ENCODE data around the gene FGG.

DNA sequence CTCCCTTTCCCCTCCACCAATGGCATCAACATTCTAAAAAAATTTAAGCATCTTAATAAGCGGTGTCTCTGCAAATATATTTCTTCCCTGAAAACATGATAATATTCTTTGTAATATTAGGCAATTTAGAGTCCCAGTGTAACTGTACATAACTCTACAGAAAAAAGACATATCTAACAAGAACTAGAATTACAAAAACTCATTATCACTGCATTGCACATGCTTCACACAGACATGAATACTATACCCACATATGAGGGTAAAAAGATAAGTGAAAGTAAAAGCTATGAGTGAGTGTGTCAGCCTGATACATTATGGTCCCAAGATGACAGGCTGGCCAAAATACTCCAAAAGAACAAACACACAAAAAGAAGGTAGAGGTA is 52.0 kb downstream of the FGG start:
- TF ChIP-seq CTCF (IDR thresholded peaks at IDR 0.05) (no peak), POLR2A (IDR thresholded peaks at IDR 0.05) (no peak)

Measured in Peyer's patch (tissue), 4 donors.